Mesothelial cell of epicardium (in vitro differentiated cells): ENCODE data around the gene DVL2. TPM values are rescaled to one million over a fixed set of nuclear protein-coding genes. Genes with fewer than 3 reads are reported as not detected.

Experiments
- DNase-seq, 2 experiments: peaks; one replicate each; pipeline ENCODE4 v3.0.0; 2021; ENCODE audit warnings: low spot score in 2 of 2; ENCODE audit not compliant: unreplicated experiment in 2 of 2
- H3K27ac Mint-ChIP-seq: 2 replicates; pipeline ENCODE4 v1.8.0; 2021; ENCODE audit warnings: mixed read lengths
- H3K27me3 Mint-ChIP-seq: 2 replicates; pipeline ENCODE4 v1.8.0; 2021; ENCODE audit warnings: low read depth, mixed read lengths
- H3K36me3 Mint-ChIP-seq: 2 replicates; pipeline ENCODE4 v1.8.0; 2021; ENCODE audit warnings: mixed read lengths
- H3K4me1 Mint-ChIP-seq: 2 replicates; pipeline ENCODE4 v1.8.0; 2021; ENCODE audit warnings: mixed read lengths
- H3K4me3 Mint-ChIP-seq: 2 replicates; pipeline ENCODE4 v1.8.0; 2021; ENCODE audit warnings: mild to moderate bottlenecking, moderate library complexity, mixed read lengths
- H3K9me3 Mint-ChIP-seq: 2 replicates; pipeline ENCODE4 v1.8.0; 2021; ENCODE audit warnings: mixed read lengths
- CTCF ChIP-seq: fragments of 200-600 bp; sonication (generic); IDR thresholded peaks from one replicate; pipeline ENCODE4 v1.5.0; 2021; ENCODE audit warnings: antibody characterized with exemption; ENCODE audit not compliant: unreplicated experiment
- total RNA-seq: library from RNA; stranded (reverse); gene quantifications from 3 replicates; pipeline ENCODE4 v1.2.1, GENCODE V29; 2021

The DVL2 gene
- total RNA-seq, 1 donor from 2014 or later = 94.0 TPM

GRCh38 chr17:7205561-7205960 is 28.8 kb downstream of the DVL2 start:
- Mint-ChIP-seq H3K4me3 (peak overlapping the region; percentile 68), H3K27ac (peak overlapping the region; percentile 81), H3K9me3 (no peaks in the 10 kb centered on the region), H3K36me3 (peaks cover 6% of the 10 kb centered on the region), H3K27me3 (no peaks in the 10 kb centered on the region), H3K4me1 (peaks cover 51% of the 10 kb centered on the region)
- TF ChIP-seq CTCF = no peak
- DNase-seq = no peak

DNA sequence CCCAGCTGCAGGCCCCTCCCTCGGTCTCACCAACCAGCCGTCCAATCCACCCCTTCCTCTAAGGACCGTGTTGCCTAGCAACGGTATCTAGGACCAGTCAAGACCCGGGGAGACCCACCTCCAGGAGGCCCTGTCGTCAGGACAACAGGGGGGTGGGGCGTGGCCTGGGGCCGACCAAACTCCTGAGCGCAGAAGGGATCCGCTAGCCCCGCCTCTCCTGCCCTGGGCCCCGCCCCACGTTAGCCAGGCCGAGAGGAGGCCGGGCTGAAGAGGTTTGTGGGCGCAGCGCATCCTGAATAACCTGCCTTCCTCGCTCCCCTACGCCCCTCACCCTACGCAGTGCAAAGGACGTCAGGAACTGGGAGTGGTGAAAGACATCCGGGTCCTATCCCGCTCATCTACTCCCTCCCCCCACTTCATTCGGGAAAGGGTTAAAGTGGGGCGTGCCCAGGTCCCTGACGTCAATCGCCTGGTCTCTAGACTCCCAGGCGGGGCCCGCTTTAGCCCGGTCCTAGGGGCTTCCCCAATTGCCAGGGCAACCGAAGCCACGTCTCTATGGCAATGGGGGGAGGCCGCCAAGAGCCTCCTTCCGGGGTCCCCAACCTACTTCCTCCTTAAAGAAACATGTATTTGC is 29.4 kb downstream of the DVL2 start:
- no peak for TF ChIP-seq CTCF
- Mint-ChIP-seq H3K4me1 (peaks cover 45% of the 10 kb centered on the region), H3K27ac (peak overlapping the region; percentile 77), H3K27me3 (no peaks in the 10 kb centered on the region), H3K9me3 (no peaks in the 10 kb centered on the region), H3K4me3 (peak overlapping the region; percentile 68), H3K36me3 (peaks cover 6% of the 10 kb centered on the region)
- peak; percentile 76 to 88 for DNase-seq

DNA sequence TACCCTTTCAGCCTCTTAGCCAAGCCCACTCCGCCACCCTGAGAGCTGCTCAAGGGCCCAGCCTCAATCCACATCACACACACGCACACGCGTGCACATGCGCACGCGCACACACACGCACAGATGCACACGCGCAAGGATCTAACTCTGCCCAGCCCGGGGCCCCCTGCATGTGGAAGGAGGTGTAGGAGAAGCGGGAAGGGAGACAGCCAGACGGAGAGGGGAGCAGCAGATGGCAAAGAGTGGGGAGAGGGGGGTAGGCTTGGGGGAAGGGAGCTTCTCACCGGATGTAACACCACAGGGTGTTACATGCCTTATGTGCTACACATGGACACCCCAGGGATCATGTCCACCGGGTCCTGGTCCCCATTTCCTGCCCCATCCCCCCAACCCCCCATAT is 30.0 kb downstream of the DVL2 start:
- Mint-ChIP-seq H3K27ac (no peak overlapping the region), H3K9me3 (no peaks in the 10 kb centered on the region), H3K4me1 (peaks cover 45% of the 10 kb centered on the region), H3K36me3 (peaks cover 6% of the 10 kb centered on the region), H3K4me3 (peak overlapping the region; percentile 68), H3K27me3 (no peaks in the 10 kb centered on the region)
- no peak for DNase-seq
- no peak for TF ChIP-seq CTCF

DNA sequence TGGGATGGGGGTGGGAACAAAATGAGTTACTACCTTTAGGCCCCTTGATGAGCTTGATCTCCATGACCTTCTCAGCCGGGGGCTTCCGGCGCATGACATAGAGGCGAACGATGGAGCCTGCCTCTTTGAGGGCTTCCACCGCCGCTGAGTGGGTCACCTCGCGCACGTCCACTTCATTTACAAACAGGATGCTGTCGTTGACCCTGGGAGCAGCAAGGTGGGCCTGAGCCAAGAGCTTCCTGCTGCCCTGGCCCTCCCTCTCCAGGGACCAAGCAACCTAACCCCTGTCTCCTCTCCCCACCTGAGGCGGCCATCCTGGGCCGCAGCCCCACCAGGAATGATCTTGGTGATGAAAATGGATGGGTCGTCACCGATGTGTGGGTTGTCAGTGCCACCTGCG is 30.9 kb downstream of the DVL2 start:
- H3K27me3 Mint-ChIP-seq = no peaks in the 10 kb centered on the region
- peak overlapping the region; percentile 21 for H3K4me3 Mint-ChIP-seq
- no peak overlapping the region for H3K27ac Mint-ChIP-seq
- DNase-seq = no peak
- H3K36me3 Mint-ChIP-seq = peaks cover 6% of the 10 kb centered on the region
- H3K9me3 Mint-ChIP-seq = no peaks in the 10 kb centered on the region
- no peak for TF ChIP-seq CTCF
- H3K4me1 Mint-ChIP-seq = peaks cover 39% of the 10 kb centered on the region

- no peaks in the 10 kb centered on the region for H3K27me3 Mint-ChIP-seq
- no peak overlapping the region for H3K4me3 Mint-ChIP-seq
- no peak for TF ChIP-seq CTCF
- DNase-seq = no peak
- H3K9me3 Mint-ChIP-seq = no peaks in the 10 kb centered on the region
- no peaks in the 10 kb centered on the region for H3K4me1 Mint-ChIP-seq
- H3K36me3 Mint-ChIP-seq = peaks cover 21% of the 10 kb centered on the region
- no peak overlapping the region for H3K27ac Mint-ChIP-seq
These were observed 37.5 kb downstream of the DVL2 start for GRCh38 chr17:7196651-7197401.
